ENCODE measurements around the gene VCL. TPM values are rescaled to one million over a fixed set of nuclear protein-coding genes. Genes with fewer than 3 reads are reported as not detected.

Gene VCL
- total and polyA plus RNA-seq, 9 of the 15 experiments (the other 6 are each of a cell fraction or from before 2014, with no cell fraction given): 29.8 to 186 (median 76.4) TPM

GRCh38 chr10:73971636-73972354, 26.1 kb upstream of the VCL start:
- ATAC-seq (no peak), FAIRE-seq (no peak), DNase-seq (ENCODE audit: extremely low read depth in 1 of 4, low spot score in 3 of 4) (no peak)
- no peak overlapping the region for H3K4me2 ChIP-seq (ENCODE audit: insufficient read depth, low read length)
- WGBS (ENCODE audit: insufficient coverage, low coverage, missing lambda C conversion rate): 88% methylated on average over 2 of the region's 2 CpGs
- H3K27me3 ChIP-seq (ENCODE audit: control insufficient read depth in 2 of 2, insufficient read depth in 2 of 2, low read length in 2 of 2): no peaks in the 10 kb centered on the region
- H3K9ac ChIP-seq (ENCODE audit: insufficient read depth in 1 of 2, low read depth in 2 of 2, low read length in 2 of 2): no peak overlapping the region
- no peaks in the 10 kb centered on the region for H3K9me1 ChIP-seq (ENCODE audit: control insufficient read depth, insufficient read depth, low read length)
- intact Hi-C loops (cut with micrococcal nuclease): no loop called here
- no peak overlapping the region for H3K4me3 ChIP-seq
- peaks cover 0 to 14% of the 10 kb centered on the region in 2 experiments; a peak in 4 of 5 replicates for H3K4me1 ChIP-seq (replicated peaks in 1 of 2; ENCODE audit: control insufficient read depth in 2 of 2, insufficient read depth in 2 of 2, low read length in 2 of 2)
- no peaks in the 10 kb centered on the region for H4K20me1 ChIP-seq (replicated peaks; ENCODE audit: control insufficient read depth, insufficient read depth, low read length)
- H3K36me3 ChIP-seq (ENCODE audit: control insufficient read depth, insufficient read depth, low read length): no peaks in the 10 kb centered on the region
- no peak overlapping the region for H3K27ac ChIP-seq (ENCODE audit: extremely low read depth, low read depth, low read length)
- BruUV-seq (replicated peaks): no TSS peak
- H2AFZ ChIP-seq (ENCODE audit: low read depth, low read length): no peak overlapping the region
- no peaks in the 10 kb centered on the region for H3K9me3 ChIP-seq (replicated peaks; ENCODE audit: control insufficient read depth, insufficient read depth, low read depth, low read length)
- no peaks in the 10 kb centered on the region for H3K79me2 ChIP-seq (ENCODE audit: control insufficient read depth, insufficient read depth, low read length)
- TF ChIP-seq KAT7 (CRISPR knock-in tag; IDR thresholded peaks at IDR 0.05; ENCODE audit: borderline replicate concordance) (no peak), MTA1 (IDR thresholded peaks at IDR 0.05; ENCODE audit: borderline replicate concordance) (no peak), SAP30 (IDR thresholded peaks at IDR 0.05; ENCODE audit: borderline replicate concordance, insufficient read depth, low read depth, low read length, poor library complexity, severe bottlenecking) (no peak), ATF7 (IDR thresholded peaks at IDR 0.05) (no peak), ZNF655 (CRISPR knock-in tag; IDR thresholded peaks at IDR 0.05) (no peak), MTA3 (IDR thresholded peaks at IDR 0.05; ENCODE audit: borderline replicate concordance) (no peak), TRIM24 (IDR thresholded peaks at IDR 0.05) (no peak), TCF7 (IDR thresholded peaks at IDR 0.05; ENCODE audit: borderline replicate concordance) (no peak), CBX2 (IDR thresholded peaks at IDR 0.05; ENCODE audit: insufficient read depth, low read length, poor library complexity, severe bottlenecking) (no peak), ZNF586 (CRISPR knock-in tag; conservative IDR thresholded peaks at IDR 0.05) (no peak), ETV5 (CRISPR knock-in tag; IDR thresholded peaks at IDR 0.05; ENCODE audit: low read depth) (no peak), MITF (IDR thresholded peaks at IDR 0.05) (no peak)
- TF ChIP-seq, protein P1, sequence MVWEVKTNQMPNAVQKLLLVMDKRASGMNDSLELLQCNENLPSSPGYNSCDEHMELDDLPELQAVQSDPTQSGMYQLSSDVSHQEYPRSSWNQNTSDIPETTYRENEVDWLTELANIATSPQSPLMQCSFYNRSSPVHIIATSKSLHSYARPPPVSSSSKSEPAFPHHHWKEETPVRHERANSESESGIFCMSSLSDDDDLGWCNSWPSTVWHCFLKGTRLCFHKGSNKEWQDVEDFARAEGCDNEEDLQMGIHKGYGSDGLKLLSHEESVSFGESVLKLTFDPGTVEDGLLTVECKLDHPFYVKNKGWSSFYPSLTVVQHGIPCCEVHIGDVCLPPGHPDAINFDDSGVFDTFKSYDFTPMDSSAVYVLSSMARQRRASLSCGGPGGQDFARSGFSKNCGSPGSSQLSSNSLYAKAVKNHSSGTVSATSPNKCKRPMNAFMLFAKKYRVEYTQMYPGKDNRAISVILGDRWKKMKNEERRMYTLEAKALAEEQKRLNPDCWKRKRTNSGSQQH (CRISPR knock-in tag; IDR thresholded peaks at IDR 0.05): no peak
- in situ Hi-C loops (cut with MboI): no loop called here
- CTCF ChIA-PET (ENCODE audit: low intra/inter-chr PET ratio): interaction anchor here (1.5 kb wide), 1 partner anchor 14 kb away, joined by 4 read pairs; no protein-coding TSS in a partner anchor
- POLR2A ChIA-PET: interaction anchor here (0.6 to 1.2 kb wide), 4 partner anchors 8 to 781 kb away, joined by 3 to 4 read pairs (median 3); no protein-coding TSS in a partner anchor

Measured in K562 (cell line).